HEK293 (cell line): Measurements from ENCODE around the gene LRRN2.

Experiments
- CTCF ChIA-PET: fragments of 350-600 bp; formaldehyde crosslinking; extraction: SDS; loops from one replicate; lab custom pipeline; 2021; ENCODE audit warnings: antibody characterized with exemption; lab: Yijun Ruan, JAX
- POLR2A ChIA-PET: fragments of 300-600 bp; formaldehyde crosslinking; extraction: SDS; loops from one replicate; lab custom pipeline; 2020; ENCODE audit warnings: antibody characterized with exemption, inconsistent platforms; lab: Yijun Ruan, JAX
- H3K27ac ChIP-seq: fragments of 200-500 bp; sonication (Bioruptor generic); 2 replicates; pipeline ENCODE4 v1.5.1; 2014; ENCODE audit warnings: low read depth, low read length, control low read depth, inconsistent platforms; ENCODE audit errors: extremely low read depth
- H3K36me3 ChIP-seq, 2 experiments: fragments of 200-500 bp in 1 of 2; sonication (Bioruptor generic) in 1 of 2; 1 replicate in 1 of 2; 2 replicates in 1 of 2; pipeline ENCODE4 v1.5.1; 2014 to 2017; ENCODE audit warnings: inconsistent platforms in 2 of 2, low read length in 2 of 2; ENCODE audit not compliant: control insufficient read depth in 2 of 2, insufficient read depth in 1 of 2
- H3K4me1 ChIP-seq: fragments of 200-500 bp; sonication (Bioruptor generic); 2 replicates; pipeline ENCODE4 v1.5.1; 2014; ENCODE audit warnings: mild to moderate bottlenecking, low read length, inconsistent platforms; ENCODE audit not compliant: control insufficient read depth, insufficient read depth
- H3K4me3 ChIP-seq: 2 replicates; pipeline ENCODE4 v1.5.1; 2011; ENCODE audit warnings: low read depth, mild to moderate bottlenecking, control low read depth, low read length, moderate library complexity
- H3K9me3 ChIP-seq: fragments of 200-500 bp; sonication (Bioruptor generic); 2 replicates; pipeline ENCODE4 v1.5.1; 2014; ENCODE audit warnings: low read depth, low read length, inconsistent platforms; ENCODE audit not compliant: control insufficient read depth, insufficient read depth
- MZF1 ChIP-seq: fragments of 450-650 bp; formaldehyde crosslinking; IDR thresholded peaks from 2 replicates; pipeline ENCODE4 v1.5.1; 2017; ENCODE audit warnings: missing biosample characterization, missing genetic modification characterization, borderline replicate concordance
- ZBTB20 ChIP-seq: fragments of 450-650 bp; formaldehyde crosslinking; IDR thresholded peaks from 2 replicates; pipeline ENCODE4 v1.5.1; 2016; ENCODE audit warnings: missing biosample characterization, missing genetic modification characterization
- ZFP37 ChIP-seq: fragments of 450-650 bp; formaldehyde crosslinking; IDR thresholded peaks from 2 replicates; pipeline ENCODE4 v1.5.1; 2016; ENCODE audit warnings: missing biosample characterization, missing genetic modification characterization
- ZNF146 ChIP-seq: fragments of 450-650 bp; formaldehyde crosslinking; IDR thresholded peaks from 2 replicates; pipeline ENCODE4 v1.5.1; 2016; ENCODE audit warnings: missing biosample characterization, missing genetic modification characterization
- ZNF174 ChIP-seq: fragments of 450-650 bp; formaldehyde crosslinking; IDR thresholded peaks from 2 replicates; pipeline ENCODE4 v1.5.0; 2017; ENCODE audit warnings: missing biosample characterization, mild to moderate bottlenecking, missing genetic modification characterization
- ZNF37A ChIP-seq: fragments of 450-650 bp; IDR thresholded peaks from 2 replicates; pipeline ENCODE4 v1.5.1; 2018; ENCODE audit warnings: missing biosample characterization, missing genetic modification characterization
- ZNF501 ChIP-seq: fragments of 450-650 bp; formaldehyde crosslinking; IDR thresholded peaks from 2 replicates; pipeline ENCODE4 v1.5.1; 2016; ENCODE audit warnings: missing biosample characterization, missing genetic modification characterization
- ZNF548 ChIP-seq: fragments of 450-650 bp; formaldehyde crosslinking; IDR thresholded peaks from 2 replicates; pipeline ENCODE4 v1.5.1; 2016; ENCODE audit warnings: missing biosample characterization, missing genetic modification characterization
- ZNF580 ChIP-seq: fragments of 450-650 bp; formaldehyde crosslinking; IDR thresholded peaks from 2 replicates; pipeline ENCODE4 v1.5.1; 2016; ENCODE audit warnings: missing biosample characterization, missing genetic modification characterization
- ZNF585B ChIP-seq: fragments of 450-650 bp; formaldehyde crosslinking; IDR thresholded peaks from 2 replicates; pipeline ENCODE4 v1.5.1; 2016; ENCODE audit warnings: missing biosample characterization, missing genetic modification characterization
- ZNF707 ChIP-seq: fragments of 450-650 bp; formaldehyde crosslinking; IDR thresholded peaks from 2 replicates; pipeline ENCODE4 v1.5.1; 2016; ENCODE audit warnings: missing biosample characterization, missing genetic modification characterization
- ZNF785 ChIP-seq: fragments of 450-650 bp; formaldehyde crosslinking; IDR thresholded peaks from 2 replicates; pipeline ENCODE4 v1.5.1; 2016; ENCODE audit warnings: missing biosample characterization, missing genetic modification characterization
- ZNF837 ChIP-seq: fragments of 450-650 bp; formaldehyde crosslinking; IDR thresholded peaks from 2 replicates; pipeline ENCODE4 v1.5.1; 2016; ENCODE audit warnings: missing biosample characterization, missing genetic modification characterization
- TF ChIP-seq, protein P1 (sequence below): fragments of 450-650 bp; formaldehyde crosslinking; IDR thresholded peaks from 2 replicates; pipeline ENCODE4 v1.5.1; 2016; ENCODE audit warnings: missing biosample characterization, missing genetic modification characterization
- TF ChIP-seq, protein P2 (sequence below): fragments of 450-650 bp; formaldehyde crosslinking; IDR thresholded peaks from 2 replicates; pipeline ENCODE4 v1.5.0; 2017; ENCODE audit warnings: missing biosample characterization, missing genetic modification characterization, borderline replicate concordance

The LRRN2 gene

DNA sequence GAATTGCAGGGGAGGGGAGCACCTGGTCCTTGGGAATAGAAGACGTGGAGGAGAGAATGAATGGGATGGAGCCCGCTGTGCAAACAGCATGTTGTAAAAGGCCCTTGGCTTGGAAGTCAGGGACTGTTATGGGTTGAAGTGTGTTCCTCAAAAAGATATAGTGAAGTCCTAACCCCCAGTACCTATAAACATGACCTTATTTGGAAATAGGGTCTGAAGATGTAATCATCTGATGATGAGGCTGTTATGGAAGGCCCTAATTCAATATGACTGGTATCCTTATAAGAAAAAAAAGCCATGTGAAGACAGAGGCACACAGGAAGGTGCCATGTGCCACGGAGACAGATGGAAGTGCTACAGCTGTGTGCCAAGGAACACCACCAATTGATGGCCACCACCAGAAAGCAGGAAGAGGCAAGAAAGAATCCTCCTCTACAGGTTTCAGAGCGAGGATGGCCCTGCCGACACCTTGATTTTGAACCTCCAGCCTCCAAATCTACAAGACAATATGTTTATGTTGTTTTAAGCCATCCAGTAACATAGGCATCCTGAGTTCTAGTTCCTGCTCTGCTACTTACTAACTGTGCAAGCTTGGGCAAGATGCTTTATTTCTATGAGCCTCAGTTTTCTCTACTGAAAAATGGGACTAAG lies 51.2 kb downstream of the LRRN2 start:
- ChIA-PET CTCF (interaction anchor here (0.7 to 1.5 kb wide), 3 partner anchors 130 to 173 kb away, joined by 3 to 6 read pairs (median 3); no protein-coding TSS in a partner anchor), POLR2A (no interaction called here)
- Histone ChIP-seq H3K36me3 (no peaks in the 10 kb centered on the region), H3K27ac (no peak overlapping the region), H3K9me3 (no peaks in the 10 kb centered on the region), H3K4me3 (no peak overlapping the region), H3K4me1 (no peaks in the 10 kb centered on the region)
- TF ChIP-seq ZNF548 (peak; percentile 93), ZNF585B (no peak)

GRCh38 chr1:204633665-204634064 lies 51.9 kb downstream of the LRRN2 start:
- POLR2A ChIA-PET = no interaction called here
- Histone ChIP-seq H3K4me3 (no peak overlapping the region), H3K36me3 (no peaks in the 10 kb centered on the region), H3K9me3 (no peaks in the 10 kb centered on the region), H3K4me1 (no peaks in the 10 kb centered on the region), H3K27ac (no peak overlapping the region)
- CTCF ChIA-PET = interaction anchor here (0.7 to 1.5 kb wide), 3 partner anchors 130 to 173 kb away, joined by 3 to 6 read pairs (median 3); no protein-coding TSS in a partner anchor
- TF ChIP-seq ZBTB20 (tag by site-specific recombination) = no peak
- no peak for TF ChIP-seq ZNF146 (tag by site-specific recombination)
- no peak for TF ChIP-seq ZNF174 (tag by site-specific recombination)
- no peak for TF ChIP-seq ZNF837

GRCh38 chr1:204630132-204630905 lies 55.2 kb downstream of the LRRN2 start:
- Histone ChIP-seq H3K9me3 (no peaks in the 10 kb centered on the region), H3K4me1 (no peaks in the 10 kb centered on the region), H3K27ac (no peak overlapping the region), H3K4me3 (no peak overlapping the region), H3K36me3 (no peaks in the 10 kb centered on the region)
- no peak for TF ChIP-seq ZNF580 (tag by site-specific recombination)
- no peak for TF ChIP-seq ZNF37A
- no peak for TF ChIP-seq ZFP37 (tag by site-specific recombination)
- no peak for TF ChIP-seq ZNF785 (tag by site-specific recombination)
- TF ChIP-seq, protein P1, sequence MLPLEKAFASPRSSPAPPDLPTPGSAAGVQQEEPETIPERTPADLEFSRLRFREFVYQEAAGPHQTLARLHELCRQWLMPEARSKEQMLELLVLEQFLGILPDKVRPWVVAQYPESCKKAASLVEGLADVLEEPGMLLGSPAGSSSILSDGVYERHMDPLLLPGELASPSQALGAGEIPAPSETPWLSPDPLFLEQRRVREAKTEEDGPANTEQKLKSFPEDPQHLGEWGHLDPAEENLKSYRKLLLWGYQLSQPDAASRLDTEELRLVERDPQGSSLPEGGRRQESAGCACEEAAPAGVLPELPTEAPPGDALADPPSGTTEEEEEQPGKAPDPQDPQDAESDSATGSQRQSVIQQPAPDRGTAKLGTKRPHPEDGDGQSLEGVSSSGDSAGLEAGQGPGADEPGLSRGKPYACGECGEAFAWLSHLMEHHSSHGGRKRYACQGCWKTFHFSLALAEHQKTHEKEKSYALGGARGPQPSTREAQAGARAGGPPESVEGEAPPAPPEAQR (tag by site-specific recombination) = no peak
- no peak for TF ChIP-seq ZNF501 (tag by site-specific recombination)
- no peak for TF ChIP-seq ZNF707 (tag by site-specific recombination)
- no peak for TF ChIP-seq MZF1 (tag by site-specific recombination)
- TF ChIP-seq, protein P2, sequence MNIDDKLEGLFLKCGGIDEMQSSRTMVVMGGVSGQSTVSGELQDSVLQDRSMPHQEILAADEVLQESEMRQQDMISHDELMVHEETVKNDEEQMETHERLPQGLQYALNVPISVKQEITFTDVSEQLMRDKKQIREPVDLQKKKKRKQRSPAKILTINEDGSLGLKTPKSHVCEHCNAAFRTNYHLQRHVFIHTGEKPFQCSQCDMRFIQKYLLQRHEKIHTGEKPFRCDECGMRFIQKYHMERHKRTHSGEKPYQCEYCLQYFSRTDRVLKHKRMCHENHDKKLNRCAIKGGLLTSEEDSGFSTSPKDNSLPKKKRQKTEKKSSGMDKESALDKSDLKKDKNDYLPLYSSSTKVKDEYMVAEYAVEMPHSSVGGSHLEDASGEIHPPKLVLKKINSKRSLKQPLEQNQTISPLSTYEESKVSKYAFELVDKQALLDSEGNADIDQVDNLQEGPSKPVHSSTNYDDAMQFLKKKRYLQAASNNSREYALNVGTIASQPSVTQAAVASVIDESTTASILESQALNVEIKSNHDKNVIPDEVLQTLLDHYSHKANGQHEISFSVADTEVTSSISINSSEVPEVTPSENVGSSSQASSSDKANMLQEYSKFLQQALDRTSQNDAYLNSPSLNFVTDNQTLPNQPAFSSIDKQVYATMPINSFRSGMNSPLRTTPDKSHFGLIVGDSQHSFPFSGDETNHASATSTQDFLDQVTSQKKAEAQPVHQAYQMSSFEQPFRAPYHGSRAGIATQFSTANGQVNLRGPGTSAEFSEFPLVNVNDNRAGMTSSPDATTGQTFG (tag by site-specific recombination) = no peak
- CTCF ChIA-PET = interaction anchor here (0.6 to 1.0 kb wide), 5 partner anchors 9 to 220 kb away, joined by 3 to 5 read pairs (median 3); no protein-coding TSS in a partner anchor
- POLR2A ChIA-PET = no interaction called here
